MG63 (cell line): ENCODE measurements around the gene GMEB2. TPM values are rescaled to one million over a fixed set of nuclear protein-coding genes. Genes with fewer than 3 reads are reported as not detected.
"Not testable (repeated sequence)": the region's sequence is repeated elsewhere in the genome, so short reads cannot be mapped to it uniquely, and the experiment has no call there.

Source experiments
- DNase-seq: peaks from one replicate; pipeline ENCODE4 v3.0.0-alpha.2; 2020
- H3K27me3 ChIP-seq: fragments of 250-450 bp; sonication (Bioruptor Pico); 2 replicates; pipeline ENCODE4 v1.5.1; 2020; ENCODE audit warnings: mild to moderate bottlenecking, moderate library complexity
- H3K36me3 ChIP-seq: fragments of 250-450 bp; sonication (Bioruptor Pico); 2 replicates; pipeline ENCODE4 v1.5.1; 2020; ENCODE audit warnings: mild to moderate bottlenecking, moderate library complexity
- H3K4me3 ChIP-seq: fragments of 250-450 bp; sonication (Bioruptor Pico); 2 replicates; pipeline ENCODE4 v1.5.1; 2020; ENCODE audit warnings: mild to moderate bottlenecking, moderate library complexity
- H3K9me3 ChIP-seq: fragments of 250-450 bp; sonication (Bioruptor Pico); 2 replicates; pipeline ENCODE4 v1.5.1; 2020; ENCODE audit warnings: mild to moderate bottlenecking, moderate library complexity
- total RNA-seq: library from RNA; depleted of rRNA; stranded (reverse); fragments of >200 nt; shearing (Covaris generic); gene quantifications from 2 replicates; pipeline ENCODE4 v1.2.3, GENCODE V29; 2014; ENCODE audit warnings: low replicate concordance

GMEB2 gene
- total RNA-seq, 1 experiment from 2014 or later: 33.2 TPM

DNA sequence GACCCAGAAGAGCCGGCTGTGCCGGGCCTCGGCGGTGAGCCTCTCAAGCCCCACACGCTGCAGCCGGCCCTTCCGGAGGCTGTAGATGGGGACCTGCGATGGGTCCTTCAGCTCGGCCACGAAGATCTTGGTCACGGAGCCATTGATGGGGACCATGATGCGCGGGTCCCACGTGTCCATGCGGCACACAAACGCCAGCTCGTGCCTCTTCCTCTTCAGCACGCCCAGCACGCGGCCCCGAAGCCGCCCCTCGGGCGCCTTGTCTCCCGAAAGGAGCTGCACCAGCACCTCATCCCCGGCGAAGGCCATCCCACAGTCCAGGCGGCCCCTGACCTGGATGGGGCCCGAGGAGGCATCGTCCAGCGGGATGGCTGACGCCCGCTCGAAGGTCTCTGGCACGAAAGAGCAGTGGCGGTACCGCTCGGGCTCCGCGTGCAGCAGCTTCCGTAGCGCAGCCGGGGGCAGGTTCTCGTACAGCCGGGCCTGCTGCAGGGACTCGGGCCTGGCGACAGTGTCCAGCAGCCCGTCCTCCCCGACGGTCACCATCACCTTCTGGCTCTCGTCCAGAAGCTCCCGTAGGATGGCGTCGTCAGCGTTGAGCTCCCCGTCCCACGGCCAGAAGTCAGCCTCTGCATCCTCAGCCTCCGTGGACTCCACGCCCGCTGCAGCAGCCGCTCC is 61.7 kb downstream of the GMEB2 start:
- no peaks in the 10 kb centered on the region for H3K27me3 ChIP-seq
- peaks cover 75% of the 10 kb centered on the region for H3K36me3 ChIP-seq
- H3K9me3 ChIP-seq: no peaks in the 10 kb centered on the region
- DNase-seq: no peak
- no peak overlapping the region for H3K4me3 ChIP-seq

DNA sequence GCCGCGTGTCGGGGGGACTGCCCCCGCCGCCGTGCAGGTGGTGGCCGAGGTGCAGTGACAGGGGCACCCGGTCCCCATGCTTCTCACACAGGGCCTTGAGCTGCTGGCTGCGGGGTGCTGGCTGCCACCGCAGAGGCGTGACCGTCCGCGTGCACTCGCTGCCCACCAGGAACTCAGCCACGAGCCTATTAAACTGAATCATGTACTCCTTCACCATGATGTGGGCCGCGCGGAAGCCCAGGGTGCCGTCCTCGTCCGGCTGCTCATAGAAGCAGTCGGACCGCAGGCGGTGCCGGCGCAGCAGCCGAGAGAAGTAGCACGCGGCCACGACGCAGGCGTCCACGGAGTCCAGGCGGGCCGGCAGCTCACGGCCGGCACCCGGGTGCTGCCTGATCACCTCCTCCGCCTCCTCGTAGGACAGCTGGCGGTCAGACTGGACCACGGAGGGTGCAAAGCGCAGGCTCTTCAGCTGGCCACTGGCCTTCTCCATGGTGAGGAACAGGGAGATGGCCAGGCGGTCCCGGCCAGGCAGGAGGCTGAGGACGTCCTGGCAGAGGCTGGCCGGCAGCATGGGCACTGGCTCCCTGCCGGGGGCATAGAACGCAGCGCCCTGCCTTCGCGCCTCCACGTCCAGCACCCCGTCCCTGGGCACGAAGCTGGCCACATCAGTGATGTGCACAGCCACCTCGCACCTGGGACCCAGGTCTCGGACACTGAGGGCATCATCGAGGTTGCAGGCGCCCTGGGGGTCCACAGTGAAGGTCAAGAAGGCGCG is 62.7 kb downstream of the GMEB2 start:
- DNase-seq: no peak
- H3K36me3 ChIP-seq: peaks cover 75% of the 10 kb centered on the region
- H3K4me3 ChIP-seq: no peak overlapping the region
- no peaks in the 10 kb centered on the region for H3K27me3 ChIP-seq
- no peaks in the 10 kb centered on the region for H3K9me3 ChIP-seq

DNA sequence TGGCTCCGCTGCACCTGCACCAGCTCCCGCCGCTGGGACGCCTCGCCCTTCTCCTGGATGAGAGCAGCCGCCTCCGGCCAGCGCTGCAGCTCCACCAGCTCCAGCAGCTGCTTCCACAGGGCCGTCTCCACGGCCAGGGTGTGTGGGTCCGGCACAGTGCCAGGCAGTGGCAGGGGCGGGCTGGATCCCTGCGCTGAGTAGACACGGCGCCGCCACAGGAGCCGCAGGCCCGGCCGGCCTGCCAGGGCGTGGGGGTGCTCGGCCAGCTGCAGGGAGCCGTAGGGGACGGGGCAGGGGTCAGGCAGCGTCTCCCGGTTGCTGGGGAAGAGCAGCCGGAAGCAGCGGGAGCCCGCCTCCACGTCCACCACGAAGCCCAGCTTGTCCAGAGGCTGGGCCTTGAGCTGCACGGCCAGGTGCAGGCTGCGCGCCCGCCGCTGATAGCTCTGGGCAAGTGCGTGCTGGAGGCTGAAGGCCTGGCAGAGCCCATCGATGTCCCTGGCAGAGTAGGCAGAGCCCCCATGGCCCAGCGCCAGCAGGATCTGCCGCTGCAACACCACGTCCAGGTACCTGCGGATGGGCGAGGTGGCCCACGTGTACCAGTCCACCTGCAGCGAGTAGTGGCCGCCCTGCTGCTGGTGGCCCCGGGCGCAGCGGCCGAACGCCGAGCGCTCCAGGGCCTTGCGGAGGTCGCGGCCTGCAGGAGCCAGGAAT is 63.5 kb downstream of the GMEB2 start:
- no peak for DNase-seq
- peaks cover 73% of the 10 kb centered on the region for H3K36me3 ChIP-seq
- no peaks in the 10 kb centered on the region for H3K27me3 ChIP-seq
- H3K9me3 ChIP-seq: no peaks in the 10 kb centered on the region
- no peak overlapping the region for H3K4me3 ChIP-seq

DNA sequence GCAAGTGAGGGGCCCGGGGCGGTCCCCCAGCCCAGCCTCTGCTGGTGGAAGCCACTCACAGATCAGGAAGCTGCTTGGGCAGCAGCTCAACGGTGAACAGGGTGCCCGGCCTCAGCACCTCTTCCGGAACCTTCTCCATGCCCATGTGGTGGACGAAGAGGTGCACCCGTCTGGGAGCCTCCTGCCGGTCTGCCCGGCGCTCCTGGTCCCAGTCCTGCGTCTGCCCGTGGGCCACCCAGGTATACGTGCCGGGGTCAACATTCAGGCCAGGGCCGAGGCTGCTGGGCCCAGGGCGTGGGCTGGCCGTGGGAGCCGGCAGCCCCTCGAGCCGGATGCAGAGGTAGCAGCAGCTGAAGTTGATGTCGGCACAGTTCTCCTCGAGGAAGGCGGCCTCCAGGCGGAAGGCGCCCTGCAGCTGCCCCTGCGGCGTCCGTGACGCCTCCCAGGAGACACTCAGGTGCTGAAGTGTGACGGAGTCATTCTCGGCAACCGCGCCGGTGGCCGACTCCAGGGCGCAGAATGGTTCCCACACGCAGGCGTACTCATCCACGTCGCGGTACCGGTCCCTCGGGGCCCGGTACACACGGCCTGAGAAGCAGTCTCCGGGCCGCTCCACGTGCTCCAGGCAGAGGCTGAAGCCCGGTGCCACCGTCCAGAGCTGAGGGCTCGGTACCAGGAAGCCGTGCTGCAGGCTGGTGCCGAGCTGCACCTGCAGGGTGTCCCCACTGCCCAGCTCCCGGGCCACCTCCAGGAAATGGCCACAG is 64.3 kb downstream of the GMEB2 start:
- H3K27me3 ChIP-seq: no peaks in the 10 kb centered on the region
- H3K36me3 ChIP-seq: peaks cover 66% of the 10 kb centered on the region
- DNase-seq: no peak
- no peaks in the 10 kb centered on the region for H3K9me3 ChIP-seq
- H3K4me3 ChIP-seq: no peak overlapping the region

DNA sequence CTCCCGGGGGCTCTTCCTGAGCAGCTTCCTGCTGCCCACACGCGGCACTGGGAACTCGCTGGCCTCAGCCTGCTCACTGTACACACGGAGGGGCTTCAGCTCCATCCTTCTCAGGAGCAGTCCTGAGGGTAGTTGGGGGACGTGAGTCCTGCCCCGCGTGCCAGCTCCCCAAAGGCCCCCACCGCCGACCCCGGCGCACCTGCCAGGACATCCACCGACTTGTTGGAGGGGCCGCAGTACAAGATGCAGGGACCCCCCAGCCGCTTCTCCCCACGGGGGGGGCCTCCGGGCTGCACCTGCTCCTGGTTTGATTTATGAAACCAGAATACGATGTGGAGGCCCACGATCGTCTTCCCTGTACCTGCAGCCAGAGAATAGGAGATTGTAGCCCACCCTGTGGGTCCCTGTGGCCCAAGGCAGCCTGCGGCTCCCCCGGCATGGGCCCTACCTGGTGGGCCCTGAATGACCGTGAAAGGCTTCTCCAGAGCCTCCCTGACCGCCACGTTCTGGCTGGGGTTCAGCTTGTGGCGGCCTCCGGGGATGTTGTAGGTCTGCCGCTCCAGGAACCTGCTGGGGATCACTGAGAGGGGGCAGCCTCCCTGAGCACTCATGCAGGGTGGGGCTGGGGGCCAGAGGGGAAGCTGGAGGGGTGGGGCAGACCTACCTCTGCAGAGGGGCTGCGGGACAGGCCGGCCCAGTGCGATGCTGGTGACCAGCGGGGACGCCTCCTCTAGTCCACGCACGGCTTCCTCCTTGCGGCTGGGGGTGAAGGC is 65.1 kb downstream of the GMEB2 start:
- Histone ChIP-seq H3K36me3 (peaks cover 59% of the 10 kb centered on the region), H3K9me3 (no peaks in the 10 kb centered on the region), H3K27me3 (no peaks in the 10 kb centered on the region), H3K4me3 (no peak overlapping the region)
- DNase-seq: no peak

DNA sequence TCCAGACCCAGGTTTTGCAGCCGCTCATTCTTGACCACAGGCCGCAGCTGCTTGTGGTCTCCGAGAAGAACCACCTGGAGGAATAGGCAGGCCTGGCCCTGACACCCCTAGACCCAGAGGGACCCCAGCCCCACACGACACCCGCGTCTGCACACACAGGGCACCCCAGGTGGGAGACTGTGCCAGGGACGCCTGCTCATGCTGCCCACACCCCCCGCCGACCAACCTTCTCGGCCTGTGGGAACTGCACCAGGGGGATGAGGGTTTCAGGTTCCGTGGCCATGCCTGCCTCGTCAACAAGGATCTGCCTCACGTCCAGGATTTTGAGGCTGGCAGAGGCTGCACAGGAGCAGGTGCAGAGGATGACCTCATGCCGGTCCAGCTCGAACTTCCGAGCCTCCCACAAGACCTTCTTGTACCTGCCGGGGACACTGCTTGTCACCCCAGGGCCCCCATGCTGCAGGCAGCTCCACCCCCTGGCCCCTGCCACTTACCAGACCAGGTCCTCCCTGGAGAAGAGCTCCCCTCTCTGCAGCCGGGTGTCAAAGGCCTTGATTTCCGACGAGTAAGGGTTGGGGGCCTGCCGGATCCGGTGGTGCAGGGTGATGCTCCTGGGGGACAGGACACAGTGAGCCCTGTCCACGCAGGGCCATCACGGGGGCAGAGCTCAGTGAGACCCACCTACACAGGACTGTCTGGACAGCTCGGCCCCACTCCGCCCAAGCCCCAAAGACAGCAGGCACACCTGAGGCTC is 65.9 kb downstream of the GMEB2 start:
- no peak for DNase-seq
- no peaks in the 10 kb centered on the region for H3K9me3 ChIP-seq
- H3K36me3 ChIP-seq: peaks cover 55% of the 10 kb centered on the region
- H3K27me3 ChIP-seq: no peaks in the 10 kb centered on the region
- H3K4me3 ChIP-seq: no peak overlapping the region

DNA sequence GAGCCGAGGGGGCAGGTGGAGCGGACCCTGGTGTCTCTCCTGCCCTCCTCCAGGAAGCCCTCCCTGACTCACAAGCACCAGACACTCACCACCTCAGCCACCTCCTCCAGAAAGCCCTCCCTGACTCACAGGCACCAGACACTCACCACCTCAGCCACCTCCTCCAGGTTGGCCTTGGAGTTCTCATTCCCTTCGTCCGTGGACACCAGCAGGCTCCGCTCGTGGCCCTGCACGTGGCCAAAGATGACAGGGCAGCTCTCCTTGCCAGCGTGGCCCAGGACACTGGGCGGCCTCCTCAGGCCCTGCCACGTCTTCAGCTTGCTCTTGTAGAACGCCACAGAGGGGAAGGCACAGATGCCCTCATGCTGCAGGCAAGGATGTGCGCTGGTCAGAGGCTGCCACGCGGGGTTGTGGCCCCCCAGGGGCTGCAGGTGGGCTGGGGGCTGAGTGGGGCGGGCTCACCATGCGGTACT is 66.5 kb downstream of the GMEB2 start:
- DNase-seq: no peak
- no peak overlapping the region for H3K4me3 ChIP-seq
- no peaks in the 10 kb centered on the region for H3K27me3 ChIP-seq
- peaks cover 48% of the 10 kb centered on the region for H3K36me3 ChIP-seq
- H3K9me3 ChIP-seq: no peaks in the 10 kb centered on the region

DNA sequence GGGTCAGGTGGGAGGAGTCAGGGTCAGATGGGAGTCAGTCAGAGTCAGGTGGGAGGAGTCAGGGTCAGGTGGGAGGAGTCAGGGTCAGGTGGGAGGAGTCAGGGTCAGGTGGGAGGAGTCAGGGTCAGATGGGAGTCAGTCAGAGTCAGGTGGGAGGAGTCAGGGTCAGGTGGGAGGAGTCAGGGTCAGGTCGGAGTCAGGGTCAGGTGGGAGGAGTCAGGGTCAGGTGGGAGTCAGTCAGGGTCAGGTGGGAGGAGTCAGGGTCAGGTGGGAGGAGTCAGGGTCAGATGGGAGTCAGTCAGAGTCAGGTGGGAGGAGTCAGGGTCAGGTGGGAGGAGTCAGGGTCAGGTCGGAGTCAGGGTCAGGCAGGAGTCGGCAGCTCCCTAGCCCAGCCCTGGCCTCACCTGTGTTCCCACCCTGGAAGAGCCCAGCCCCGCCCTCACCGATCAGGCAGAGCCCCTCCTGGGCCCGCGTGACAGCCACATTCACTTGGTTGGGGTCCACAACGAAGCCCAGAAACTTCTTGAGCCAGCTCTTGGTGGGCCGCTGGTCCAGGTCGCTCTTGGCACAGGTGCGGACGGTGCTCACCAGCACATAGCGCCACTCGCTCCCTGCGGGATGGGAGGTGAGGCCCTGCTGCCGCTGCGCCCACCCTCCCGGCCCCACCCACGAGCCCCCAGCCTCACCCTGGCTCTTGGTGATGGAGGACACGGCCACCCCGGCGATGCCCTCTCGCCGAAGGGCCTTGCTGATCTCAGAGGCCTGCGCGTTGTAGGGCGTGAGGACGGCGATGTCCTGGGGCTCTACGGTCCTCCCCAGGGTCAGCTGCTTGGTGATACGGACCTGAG is 67.2 kb downstream of the GMEB2 start:
- DNase-seq, H3K27me3 ChIP-seq, H3K9me3 ChIP-seq, H3K4me3 ChIP-seq: not testable (repeated sequence)
- H3K36me3 ChIP-seq: peaks cover 45% of the 10 kb centered on the region

DNA sequence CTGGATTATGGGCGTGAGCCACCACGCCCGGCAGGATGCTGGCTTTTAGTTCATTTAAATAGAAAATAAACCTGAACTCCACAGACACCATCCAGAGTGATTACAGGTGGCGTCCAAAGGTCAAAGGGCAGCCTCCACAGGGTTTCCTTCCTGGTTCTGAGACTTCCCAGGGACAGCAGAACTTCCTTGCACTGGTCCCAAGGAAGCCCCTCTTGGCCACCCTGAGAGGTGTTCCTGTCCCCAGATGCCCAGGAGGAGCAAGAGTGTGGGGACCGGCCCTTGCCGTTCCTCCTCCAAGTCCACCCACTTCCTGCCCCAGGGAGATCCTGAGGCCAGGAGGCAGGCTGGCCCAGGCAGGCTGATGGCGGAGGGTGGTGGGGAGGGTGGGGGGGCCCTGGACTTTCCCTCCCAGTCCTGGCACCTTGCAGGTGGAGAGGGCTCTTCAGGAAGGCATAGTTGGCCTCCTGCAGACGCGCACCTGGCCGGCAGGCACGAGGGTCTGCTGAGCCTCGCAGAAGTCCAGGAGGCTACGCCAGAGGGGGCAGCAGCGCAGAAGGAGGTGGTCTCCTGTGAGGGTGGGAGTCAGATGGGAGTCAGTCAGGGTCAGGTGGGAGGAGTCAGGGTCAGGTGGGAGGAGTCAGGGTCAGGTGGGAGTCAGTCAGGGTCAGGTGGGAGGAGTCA is 68.0 kb downstream of the GMEB2 start:
- H3K9me3 ChIP-seq: no peaks in the 10 kb centered on the region
- H3K36me3 ChIP-seq: peaks cover 43% of the 10 kb centered on the region
- H3K4me3 ChIP-seq: no peak overlapping the region
- DNase-seq: no peak
- H3K27me3 ChIP-seq: no peaks in the 10 kb centered on the region

DNA sequence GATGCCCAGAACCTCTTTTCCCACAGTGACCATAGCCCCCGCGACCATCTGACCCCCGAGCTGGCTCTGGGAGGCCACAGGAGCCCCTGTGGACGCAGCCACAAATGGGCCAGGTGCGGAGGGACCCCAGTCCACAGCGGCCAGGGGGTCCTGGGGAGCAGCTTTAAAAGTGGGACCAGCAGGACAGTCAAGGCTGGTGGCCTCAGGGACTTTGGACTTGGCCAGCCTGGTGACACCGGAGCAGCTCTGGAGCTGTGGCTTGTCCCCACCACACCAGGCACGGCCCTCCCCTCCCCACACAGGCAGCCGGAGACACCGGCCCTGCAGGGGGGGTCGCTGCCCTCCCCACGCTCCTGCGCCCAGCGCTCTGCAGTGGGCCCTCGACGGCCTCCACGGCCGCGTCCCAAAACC is 69.4 kb downstream of the GMEB2 start:
- Histone ChIP-seq H3K4me3 (no peak overlapping the region), H3K9me3 (no peaks in the 10 kb centered on the region), H3K27me3 (no peaks in the 10 kb centered on the region), H3K36me3 (peaks cover 29% of the 10 kb centered on the region)
- no peak for DNase-seq

DNA sequence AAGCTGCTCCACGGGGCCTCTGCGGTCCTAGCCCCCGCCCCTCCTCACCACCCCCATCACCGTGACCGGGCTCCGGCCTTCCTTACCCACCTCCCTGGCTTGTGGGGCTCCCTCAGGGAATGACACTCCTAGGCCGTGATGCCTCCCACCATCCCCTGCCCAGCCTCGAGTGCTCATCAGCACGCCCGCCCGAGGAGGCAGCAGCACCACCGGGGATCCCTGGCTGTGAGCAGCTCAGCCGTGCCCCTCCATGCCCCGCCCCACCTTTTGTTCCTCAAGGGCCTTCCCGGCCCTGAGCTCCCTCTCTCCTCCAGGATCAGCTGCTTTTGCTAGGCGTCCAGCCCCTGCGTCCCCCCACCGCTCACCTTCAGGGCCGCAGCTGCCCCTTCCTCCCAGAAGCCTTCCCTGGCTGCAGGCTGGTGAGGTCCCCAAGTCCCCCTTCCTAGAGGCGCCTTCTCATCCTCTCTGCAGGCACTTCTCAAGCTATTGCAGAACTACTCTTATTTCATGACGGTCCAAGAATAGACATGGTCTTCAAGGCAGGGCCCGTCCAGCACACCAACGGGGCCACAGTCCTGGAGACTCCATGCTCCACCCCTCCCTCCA is 69.9 kb downstream of the GMEB2 start:
- no peaks in the 10 kb centered on the region for H3K27me3 ChIP-seq
- H3K36me3 ChIP-seq: peaks cover 26% of the 10 kb centered on the region
- H3K9me3 ChIP-seq: no peaks in the 10 kb centered on the region
- no peak overlapping the region for H3K4me3 ChIP-seq
- no peak for DNase-seq

DNA sequence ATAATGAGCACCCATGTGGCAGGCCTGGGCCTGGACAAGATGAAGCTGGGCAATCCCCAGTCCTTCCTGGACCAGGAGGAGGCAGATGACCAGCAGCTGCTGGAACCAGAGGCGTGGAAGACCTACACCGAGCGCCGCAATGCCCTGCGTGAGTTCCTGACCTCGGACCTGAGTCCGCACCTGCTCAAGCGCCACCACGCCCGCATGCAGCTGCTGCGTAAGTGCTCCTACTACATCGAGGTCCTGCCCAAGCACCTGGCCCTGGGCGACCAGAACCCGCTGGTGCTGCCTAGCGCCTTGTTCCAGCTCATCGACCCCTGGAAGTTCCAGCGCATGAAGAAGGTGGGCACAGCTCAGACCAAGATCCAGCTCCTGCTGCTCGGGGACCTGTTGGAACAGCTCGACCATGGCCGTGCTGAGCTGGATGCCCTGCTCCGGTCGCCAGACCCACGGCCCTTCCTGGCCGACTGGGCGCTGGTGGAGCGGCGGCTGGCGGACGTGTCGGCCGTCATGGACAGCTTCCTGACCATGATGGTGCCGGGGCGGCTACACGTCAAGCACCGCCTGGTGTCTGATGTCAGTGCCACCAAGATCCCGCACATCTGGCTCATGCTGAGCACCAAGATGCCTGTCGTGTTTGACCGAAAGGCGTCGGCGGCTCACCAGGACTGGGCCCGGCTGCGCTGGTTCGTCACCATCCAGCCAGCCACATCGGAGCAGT is 71.1 kb downstream of the GMEB2 start:
- H3K4me3 ChIP-seq: no peak overlapping the region
- peaks cover 17% of the 10 kb centered on the region for H3K36me3 ChIP-seq
- no peaks in the 10 kb centered on the region for H3K27me3 ChIP-seq
- no peaks in the 10 kb centered on the region for H3K9me3 ChIP-seq
- no peak for DNase-seq
